Activated T-helper 1 cell treated with anti-CD3 and anti-CD28 coated beads, Interleukin-2, amount 50 U/mL, for 16 hours (primary cell): ENCODE results near the gene TNFRSF25.
"Not testable (repeated sequence)": the region's sequence is repeated elsewhere in the genome, so short reads cannot be mapped to it uniquely, and the experiment has no call there.

Source experiments
- DNase-seq, 2 donors: peaks; one replicate each; pipeline ENCODE4 v3.0.0-alpha.2; 2020; ENCODE audit warnings: low read depth in 1 of 2, low spot score in 1 of 2

TNFRSF25 gene

GRCh38 chr1:6470132-6471085 lies 4.4 kb upstream of the TNFRSF25 start:
- DNase-seq: no peak

DNA sequence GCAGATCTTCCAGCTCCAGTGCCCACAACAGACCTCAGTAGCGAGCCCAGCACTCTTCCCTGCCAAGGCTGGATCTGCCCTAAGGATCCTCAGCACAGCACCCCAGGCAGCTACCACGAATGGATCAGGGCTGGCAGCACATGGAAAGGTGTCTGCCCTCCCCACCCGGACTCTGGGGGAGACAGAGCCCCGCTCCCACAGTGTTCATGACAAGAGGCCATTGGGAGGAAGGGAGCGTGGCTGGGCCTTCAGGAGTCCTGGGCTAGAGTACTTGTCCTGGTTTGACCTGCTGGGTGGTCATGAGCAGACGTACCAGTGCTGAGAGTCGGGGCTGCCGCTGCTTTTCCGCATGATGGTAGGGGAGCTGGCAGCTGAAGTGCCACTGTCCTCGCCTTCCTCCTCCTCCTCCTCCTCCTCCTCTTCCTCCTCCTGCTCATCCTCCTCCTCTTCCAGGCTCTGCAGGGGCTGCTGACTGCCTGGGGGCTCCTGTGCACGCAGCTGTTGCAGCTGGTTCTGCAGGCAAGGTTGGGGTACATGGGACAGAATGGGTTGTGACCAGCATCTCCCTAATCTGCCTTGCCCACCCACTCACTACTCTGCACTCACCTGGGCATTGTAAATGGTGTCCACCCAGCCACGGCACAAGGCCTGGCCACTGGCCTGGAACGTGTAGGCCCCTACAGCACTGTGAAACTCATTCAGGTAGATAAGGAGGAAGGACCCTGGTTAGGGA lies 2.9 kb upstream of the TNFRSF25 start:
- no peak for DNase-seq

DNA sequence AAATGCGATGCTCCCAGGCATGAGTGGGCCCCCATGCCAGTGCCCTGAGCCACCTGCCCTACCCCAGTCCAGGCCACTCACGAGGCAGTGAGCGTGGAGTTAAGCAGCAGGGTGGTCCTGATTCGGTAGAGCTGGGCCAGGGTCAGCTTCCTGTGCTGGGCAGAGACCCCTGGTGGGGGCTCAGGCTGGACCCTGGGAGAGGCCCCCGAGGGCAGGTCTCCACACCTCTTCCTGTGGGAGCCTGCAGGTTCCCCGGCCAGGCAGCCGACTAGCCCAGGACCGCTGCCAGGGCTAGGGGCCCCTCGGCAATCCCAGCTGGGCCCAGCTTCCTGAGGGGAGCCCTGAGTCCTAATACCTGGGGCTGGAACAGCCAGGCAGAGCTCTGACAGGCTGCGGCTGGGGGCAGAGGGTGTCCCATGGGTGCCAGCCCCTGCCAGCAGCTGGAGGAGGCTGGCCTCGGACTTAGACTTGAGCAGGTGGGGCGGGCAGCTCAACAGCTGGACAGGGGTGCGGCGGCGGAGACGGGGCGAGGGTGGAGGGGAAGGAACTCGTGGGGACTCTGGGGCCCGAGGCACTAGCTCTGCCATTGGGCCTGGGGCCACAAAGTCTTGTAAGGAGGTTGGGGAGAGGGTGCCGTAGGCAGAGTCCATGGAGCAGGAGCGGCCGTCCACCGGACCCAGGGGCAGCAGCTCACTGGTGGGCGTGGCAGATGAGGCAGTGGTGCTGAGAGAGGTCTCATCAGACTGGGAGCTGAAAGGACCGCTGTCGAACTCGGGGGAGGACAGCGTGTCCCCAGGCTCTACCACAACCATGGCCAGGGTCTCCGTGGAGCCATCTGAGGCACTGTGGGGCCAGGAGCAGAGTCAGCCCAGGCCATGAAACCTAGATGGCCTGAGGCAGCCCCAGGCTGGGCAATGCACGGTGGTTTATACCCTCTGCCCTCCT lies 2.0 kb upstream of the TNFRSF25 start:
- no peak for DNase-seq

DNA sequence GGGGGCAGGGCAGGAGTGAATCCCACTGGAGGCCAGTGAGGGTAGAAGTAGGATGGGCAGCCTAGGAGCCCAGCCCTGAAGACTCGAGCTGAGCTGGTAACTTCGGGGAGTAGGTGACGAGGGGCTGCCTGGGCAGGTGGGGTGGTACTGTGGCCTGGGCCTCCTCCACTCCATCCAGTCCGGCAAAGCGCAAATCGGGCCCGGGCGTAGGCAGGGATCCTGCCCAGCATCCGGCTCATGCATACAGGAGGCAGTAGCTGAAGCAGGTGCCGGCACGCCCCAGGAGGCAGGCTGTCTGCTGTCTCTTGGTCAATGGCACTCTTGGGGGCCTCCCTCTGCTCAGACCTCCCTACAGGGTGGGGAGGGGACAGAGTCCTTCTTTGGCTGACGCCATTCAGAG lies 1.3 kb upstream of the TNFRSF25 start:
- no peak for DNase-seq

GRCh38 chr1:6466751-6467150 lies 778 bp upstream of the TNFRSF25 start:
- DNase-seq: no peak

GRCh38 chr1:6465461-6466005 lies 440 bp downstream of the TNFRSF25 start:
- no peak for DNase-seq

DNA sequence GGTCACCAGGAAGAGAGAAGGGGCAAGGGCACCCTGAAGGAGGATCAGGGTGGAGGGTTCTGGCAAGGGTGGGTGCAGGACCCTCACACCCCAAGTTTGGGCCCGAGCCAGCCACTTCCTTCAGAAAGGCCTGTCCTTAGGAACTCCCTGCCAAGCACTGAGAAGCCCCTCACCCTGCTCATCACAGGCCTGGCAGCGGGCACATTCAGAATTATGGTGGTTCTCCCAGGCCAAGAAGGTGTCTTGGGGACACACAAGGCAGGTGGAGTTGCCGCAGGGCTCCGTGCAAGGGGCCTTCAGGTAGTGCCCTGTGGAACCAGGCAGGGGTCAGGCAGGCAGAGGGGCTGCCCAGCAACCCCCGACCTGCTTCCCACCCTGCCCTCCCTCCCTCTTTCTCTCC lies 1.1 kb downstream of the TNFRSF25 start:
- DNase-seq: no peak

- DNase-seq: no peak
Observed at GRCh38 chr1:6464514-6464836, 1.5 kb downstream of the TNFRSF25 start.

DNA sequence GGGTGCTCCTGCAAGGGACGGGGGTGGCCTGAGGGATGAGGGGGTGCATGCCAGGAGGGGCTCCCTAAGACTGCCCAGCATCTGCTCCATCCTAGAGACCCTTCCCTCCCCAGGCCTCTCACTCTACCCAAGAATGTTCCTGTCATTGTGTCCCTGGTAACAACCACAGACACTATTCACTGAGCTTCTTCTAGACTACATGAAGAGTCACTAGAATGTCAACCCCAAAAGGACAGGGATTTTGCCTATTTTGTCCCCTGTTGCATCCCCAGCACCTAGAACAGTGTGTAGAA lies 2.9 kb downstream of the TNFRSF25 start:
- DNase-seq: no peak

DNA sequence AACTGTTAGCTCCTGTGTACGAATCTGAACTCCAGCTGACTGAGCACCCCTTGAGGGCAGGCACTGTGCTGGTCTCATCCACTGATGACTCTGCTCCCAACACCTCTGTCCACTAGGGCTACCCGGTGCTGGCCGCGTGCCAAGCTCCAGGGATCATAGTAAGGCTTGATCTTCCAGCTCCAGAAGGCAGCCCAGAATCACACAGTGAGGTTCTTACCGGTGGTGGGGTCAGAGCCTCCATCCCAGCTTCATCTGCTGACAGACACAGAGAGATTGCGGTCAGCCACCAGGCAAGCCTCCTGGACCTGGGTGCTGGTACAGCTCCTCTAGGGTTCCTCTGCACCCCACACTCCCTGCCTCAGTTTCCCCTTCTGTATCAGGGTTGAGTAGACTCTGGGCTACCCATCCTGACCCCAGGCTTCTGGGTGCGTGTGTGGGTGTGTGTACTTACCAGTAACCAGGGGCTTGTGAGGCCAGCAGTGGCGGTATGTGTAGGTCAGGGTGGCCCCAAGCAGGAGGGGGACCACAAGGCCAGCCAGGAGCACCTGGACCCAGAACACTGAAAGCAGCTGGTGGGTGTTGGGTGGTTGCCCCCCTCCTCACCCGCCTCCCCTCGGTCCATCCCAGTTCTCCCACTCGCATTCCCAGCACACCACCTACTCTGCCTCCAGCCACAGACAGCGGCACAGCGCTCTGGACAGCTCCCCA lies 3.4 kb downstream of the TNFRSF25 start:
- no peak for DNase-seq

GRCh38 chr1:6461538-6462411 lies 4.2 kb downstream of the TNFRSF25 start:
- no peak for DNase-seq

- no peak for DNase-seq
Observed at GRCh38 chr1:6461051-6461530, 4.9 kb downstream of the TNFRSF25 start.

DNA sequence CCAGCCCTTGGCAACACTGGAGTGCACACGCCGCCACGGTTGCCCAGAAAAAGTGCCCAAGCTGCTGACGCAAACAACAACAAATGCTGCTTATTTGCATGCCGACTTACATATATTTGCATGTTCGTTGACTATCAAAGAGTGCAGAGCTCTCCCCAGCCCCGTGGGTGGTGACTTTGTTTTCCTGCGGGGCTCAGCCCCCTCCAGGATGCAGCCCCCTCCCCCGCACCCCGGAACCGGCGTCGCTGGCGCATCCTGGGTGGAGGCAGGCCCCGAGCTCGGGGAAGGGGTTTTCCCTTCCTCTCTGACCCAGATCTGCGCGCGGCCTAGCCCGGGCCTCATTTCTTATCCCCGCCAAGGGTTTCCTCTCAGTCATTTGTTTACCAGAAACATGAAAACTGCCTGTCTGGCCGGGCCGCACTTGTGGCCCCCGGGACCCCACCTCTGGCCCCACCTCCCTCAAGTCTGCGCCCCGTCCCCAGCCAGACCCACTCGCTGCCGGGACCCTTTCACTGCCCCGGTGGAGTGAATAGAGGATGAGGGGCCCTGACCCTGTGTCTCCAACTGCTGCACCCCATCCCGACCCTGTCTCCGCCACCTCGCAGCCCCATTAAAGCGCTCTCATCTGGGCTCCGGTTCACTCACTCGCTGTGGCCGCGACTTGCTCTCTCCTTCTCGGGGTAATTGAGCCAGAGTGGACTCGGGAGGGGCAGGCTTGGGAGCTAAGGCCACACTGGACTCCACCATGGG lies 5.5 kb downstream of the TNFRSF25 start:
- peak; percentile 84 to 90 for DNase-seq

DNA sequence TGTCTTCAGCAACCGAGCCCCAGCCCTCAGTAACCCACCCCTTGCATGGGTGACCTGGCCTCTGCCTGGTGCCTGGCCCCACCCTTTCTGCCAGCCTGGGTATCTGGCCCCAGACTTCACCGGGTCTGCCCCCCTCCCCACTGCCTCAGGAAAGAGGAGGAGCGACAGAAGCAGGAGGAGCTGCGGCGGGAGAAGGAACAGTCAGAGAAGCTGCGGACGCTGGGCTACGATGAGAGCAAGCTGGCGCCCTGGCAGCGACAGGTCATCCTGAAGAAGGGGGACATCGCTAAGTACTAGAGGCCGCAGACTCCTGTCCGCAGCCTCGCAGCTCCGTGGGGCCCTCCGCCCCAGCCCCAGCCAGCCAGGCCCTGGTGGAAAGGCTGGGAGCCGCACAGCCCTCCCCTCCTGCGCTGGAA lies 6.1 kb downstream of the TNFRSF25 start:
- DNase-seq: peak in 1 of 2 donors; percentile 59

DNA sequence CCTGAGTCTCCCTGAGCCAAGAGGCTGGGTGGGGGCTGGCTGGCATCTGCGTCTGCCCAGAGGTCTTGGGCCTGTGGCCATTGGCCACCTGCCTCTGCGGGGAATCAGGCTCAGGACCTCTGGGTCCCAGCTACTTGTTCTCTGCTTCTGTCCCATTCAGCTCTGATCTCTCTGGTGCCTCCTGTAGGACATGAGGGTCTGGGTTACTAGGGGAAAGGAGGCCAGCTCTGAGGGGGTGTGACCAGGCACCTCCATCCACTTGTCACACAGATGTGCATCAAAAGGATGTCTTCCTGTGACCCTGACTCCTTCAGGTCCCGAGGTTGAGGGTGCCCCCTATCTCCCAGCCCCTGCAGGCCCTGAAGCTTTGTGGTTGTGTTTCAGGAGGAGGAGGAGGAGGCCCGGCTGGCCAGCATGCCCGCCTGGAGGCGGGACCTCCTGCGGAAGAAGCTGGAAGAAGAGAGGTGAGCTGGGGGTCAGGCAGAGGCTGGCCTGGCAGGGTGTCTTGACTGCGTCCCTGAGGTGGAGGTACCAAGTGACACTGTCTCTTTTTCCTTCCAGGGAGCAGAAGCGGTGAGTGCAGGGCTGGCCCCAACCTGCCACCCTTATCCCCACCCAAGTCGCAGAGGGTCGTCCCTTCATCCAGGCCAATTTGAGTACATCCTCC lies 9.0 kb downstream of the TNFRSF25 start:
- no peak for DNase-seq

DNA sequence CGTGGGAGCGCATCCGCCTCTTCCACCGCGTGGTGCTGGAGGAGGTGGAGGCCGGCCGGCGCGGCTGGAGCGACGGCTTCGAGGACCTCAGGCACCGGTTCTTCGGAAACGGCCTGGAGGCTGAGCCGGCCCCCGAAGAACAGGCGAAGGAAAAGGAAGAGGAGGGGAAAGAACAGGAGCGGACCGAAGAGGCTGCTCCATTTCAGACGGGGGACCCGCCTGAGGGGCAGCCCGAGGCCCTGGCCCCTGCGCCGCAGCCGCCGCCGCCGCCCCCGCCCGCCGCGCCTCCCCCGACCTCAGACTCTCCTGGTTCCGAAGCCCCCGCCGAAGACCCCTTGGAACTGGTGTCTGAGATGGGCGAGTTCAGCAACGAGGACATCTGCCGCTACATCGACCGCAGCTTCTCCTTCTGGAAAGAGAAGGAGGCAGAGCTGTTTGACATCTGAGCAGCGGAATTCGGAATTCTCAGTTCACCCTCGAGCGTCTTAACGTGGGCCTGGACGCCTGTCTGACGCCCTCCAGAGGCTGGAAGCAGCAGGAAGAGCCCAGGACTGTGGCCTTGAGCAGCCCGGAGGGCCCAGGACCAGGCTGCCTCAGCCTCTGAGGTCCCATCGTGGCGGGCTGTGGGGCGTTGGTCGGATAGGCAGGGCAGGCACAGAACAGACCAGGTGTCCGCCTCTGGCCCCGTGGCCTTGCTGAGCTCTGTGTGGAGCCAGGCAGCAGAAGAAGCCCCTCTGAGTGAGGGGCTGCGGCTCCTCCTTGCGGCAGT lies 10.0 kb downstream of the TNFRSF25 start:
- not testable (repeated sequence) for DNase-seq
